ENCODE results near the gene ELP5.

ELP5 gene

GRCh38 chr17:7215652-7216180 lies 36.3 kb upstream of the ELP5 start:
- H3K27me3 ChIP-seq (ENCODE audit: insufficient read depth, low read length): no peaks in the 10 kb centered on the region
- H3K4me3 ChIP-seq (ENCODE audit: low read depth, low read length, poor library complexity, severe bottlenecking): no peak overlapping the region
- no peaks in the 10 kb centered on the region for H3K9me3 ChIP-seq (ENCODE audit: low read length)
- H3K9ac ChIP-seq (ENCODE audit: low read length): no peak overlapping the region
- no peaks in the 10 kb centered on the region for H3F3A ChIP-seq (ENCODE audit: insufficient read depth, low read length)
- no peaks in the 10 kb centered on the region for H3K36me3 ChIP-seq (ENCODE audit: insufficient read depth, low read length)
- H3K79me2 ChIP-seq (ENCODE audit: insufficient read depth, low read length): no peaks in the 10 kb centered on the region
- no peak overlapping the region for H3K4me2 ChIP-seq (ENCODE audit: low read length)
- no peak overlapping the region for H3K27ac ChIP-seq (ENCODE audit: low read depth, low read length, poor library complexity, severe bottlenecking)
- no peaks in the 10 kb centered on the region for H3K9me2 ChIP-seq (ENCODE audit: low read depth, low read length)
- peaks cover 37% of the 10 kb centered on the region for H3K4me1 ChIP-seq (ENCODE audit: insufficient read depth, low read length, severe bottlenecking)
- no peak overlapping the region for H2AFZ ChIP-seq (ENCODE audit: low read length)
- TF ChIP-seq EZH2 (IDR thresholded peaks at IDR 0.05; ENCODE audit: borderline replicate concordance, low read length) (no peak), CTCF (IDR thresholded peaks at IDR 0.05; ENCODE audit: low read length) (no peak)
- H4K20me1 ChIP-seq (ENCODE audit: insufficient read depth, low read length): no peaks in the 10 kb centered on the region

GRCh38 chr17:7216242-7217112 lies 35.5 kb upstream of the ELP5 start:
- Histone ChIP-seq H3K4me2 (ENCODE audit: low read length) (no peak overlapping the region), H3K4me3 (ENCODE audit: low read depth, low read length, poor library complexity, severe bottlenecking) (no peak overlapping the region), H3K9ac (ENCODE audit: low read length) (no peak overlapping the region), H3F3A (ENCODE audit: insufficient read depth, low read length) (no peaks in the 10 kb centered on the region), H4K20me1 (ENCODE audit: insufficient read depth, low read length) (no peaks in the 10 kb centered on the region), H3K79me2 (ENCODE audit: insufficient read depth, low read length) (no peaks in the 10 kb centered on the region), H3K4me1 (ENCODE audit: insufficient read depth, low read length, severe bottlenecking) (peaks cover 38% of the 10 kb centered on the region), H2AFZ (ENCODE audit: low read length) (no peak overlapping the region), H3K27me3 (ENCODE audit: insufficient read depth, low read length) (no peaks in the 10 kb centered on the region), H3K36me3 (ENCODE audit: insufficient read depth, low read length) (peaks cover 2% of the 10 kb centered on the region; the same call in 1 of the 2 replicates), H3K9me2 (ENCODE audit: low read depth, low read length) (no peaks in the 10 kb centered on the region), H3K27ac (ENCODE audit: low read depth, low read length, poor library complexity, severe bottlenecking) (no peak overlapping the region), H3K9me3 (ENCODE audit: low read length) (no peaks in the 10 kb centered on the region)
- TF ChIP-seq EZH2 (IDR thresholded peaks at IDR 0.05; ENCODE audit: borderline replicate concordance, low read length) (no peak), CTCF (IDR thresholded peaks at IDR 0.05; ENCODE audit: low read length) (no peak)

GRCh38 chr17:7217113-7217987 lies 34.7 kb upstream of the ELP5 start:
- Histone ChIP-seq H2AFZ (ENCODE audit: low read length) (no peak overlapping the region), H3K4me2 (ENCODE audit: low read length) (no peak overlapping the region; the same call in 1 of the 2 replicates), H3K27ac (ENCODE audit: low read depth, low read length, poor library complexity, severe bottlenecking) (no peak overlapping the region), H4K20me1 (ENCODE audit: insufficient read depth, low read length) (no peaks in the 10 kb centered on the region), H3K9ac (ENCODE audit: low read length) (no peak overlapping the region), H3K36me3 (ENCODE audit: insufficient read depth, low read length) (peaks cover 10% of the 10 kb centered on the region; the same call in 1 of the 2 replicates), H3K27me3 (ENCODE audit: insufficient read depth, low read length) (no peaks in the 10 kb centered on the region), H3K79me2 (ENCODE audit: insufficient read depth, low read length) (no peaks in the 10 kb centered on the region), H3K4me1 (ENCODE audit: insufficient read depth, low read length, severe bottlenecking) (peaks cover 38% of the 10 kb centered on the region), H3F3A (ENCODE audit: insufficient read depth, low read length) (no peaks in the 10 kb centered on the region), H3K9me3 (ENCODE audit: low read length) (no peaks in the 10 kb centered on the region), H3K4me3 (ENCODE audit: low read depth, low read length, poor library complexity, severe bottlenecking) (no peak overlapping the region), H3K9me2 (ENCODE audit: low read depth, low read length) (no peaks in the 10 kb centered on the region)
- no peak for TF ChIP-seq CTCF (IDR thresholded peaks at IDR 0.05; ENCODE audit: low read length)
- no peak for TF ChIP-seq EZH2 (IDR thresholded peaks at IDR 0.05; ENCODE audit: borderline replicate concordance, low read length)
